Keratinocyte (primary cell): Measurements from ENCODE around the gene CCDC186. TPM values are rescaled to one million over a fixed set of nuclear protein-coding genes. Genes with fewer than 3 reads are reported as not detected.

Experiments used
- DNase-seq: peaks from one replicate; pipeline ENCODE4 v3.0.0-alpha.2; 2011; ENCODE audit warnings: low read depth, missing footprints, low spot score
- FAIRE-seq: peaks from 2 replicates; lab custom pipeline; 2011; peaks lifted over from hg19 to GRCh38; lab: Jason Lieb, UNC
- H2AFZ ChIP-seq: 2 replicates; pipeline ENCODE4 v1.6.0; 2012; ENCODE audit warnings: low read length, control low read depth, inconsistent platforms; ENCODE audit not compliant: control insufficient read depth
- H3K27ac ChIP-seq: 2 replicates; pipeline ENCODE4 v1.5.1; 2011; ENCODE audit warnings: low read length; ENCODE audit not compliant: control insufficient read depth, insufficient read depth
- H3K27me3 ChIP-seq: 3 replicates; pipeline ENCODE4 v1.6.0; 2011; ENCODE audit warnings: low read length; ENCODE audit not compliant: control insufficient read depth, insufficient read depth; ENCODE audit errors: extremely low read depth
- H3K36me3 ChIP-seq, 2 experiments: 2 replicates in 1 of 2; 3 replicates in 1 of 2; pipeline ENCODE4 v1.5.1; 2011; ENCODE audit warnings: low read length in 2 of 2, mild to moderate bottlenecking in 1 of 2; ENCODE audit not compliant: control insufficient read depth in 2 of 2, insufficient read depth in 2 of 2; ENCODE audit errors: extremely low read depth in 1 of 2
- H3K4me1 ChIP-seq: 3 replicates; pipeline ENCODE4 v1.5.1; 2011; ENCODE audit warnings: low read length; ENCODE audit not compliant: control insufficient read depth, insufficient read depth; ENCODE audit errors: extremely low read depth
- H3K4me2 ChIP-seq: 3 replicates; pipeline ENCODE4 v1.6.0; 2011; ENCODE audit warnings: low read depth, low read length; ENCODE audit not compliant: control insufficient read depth, insufficient read depth; ENCODE audit errors: extremely low read depth
- H3K4me3 ChIP-seq, 3 experiments: fragments of 200-600 bp in 1 of 3; sonication (generic) in 1 of 3; 2 replicates in 2 of 3; 3 replicates in 1 of 3; pipeline ENCODE4 v1.5.1; 2011 to 2016; ENCODE audit warnings: low read length in 3 of 3, mild to moderate bottlenecking in 3 of 3, control low read depth in 2 of 3, inconsistent platforms in 1 of 3, low read depth in 1 of 3, mixed read lengths in 1 of 3, mixed run types in 1 of 3, moderate library complexity in 1 of 3; ENCODE audit not compliant: control insufficient read depth in 2 of 3, insufficient read depth in 2 of 3; ENCODE audit errors: extremely low read depth in 1 of 3
- H3K79me2 ChIP-seq: 2 replicates; pipeline ENCODE4 v1.6.0; 2012; ENCODE audit warnings: low read length; ENCODE audit not compliant: control insufficient read depth, insufficient read depth
- H3K9ac ChIP-seq: 3 replicates; pipeline ENCODE4 v1.6.0; 2011; ENCODE audit warnings: low read length; ENCODE audit not compliant: control insufficient read depth, insufficient read depth; ENCODE audit errors: extremely low read depth
- H3K9me1 ChIP-seq: 3 replicates; pipeline ENCODE4 v1.6.0; 2011; ENCODE audit warnings: low read length; ENCODE audit not compliant: control insufficient read depth, insufficient read depth; ENCODE audit errors: extremely low read depth
- H3K9me3 ChIP-seq: 2 replicates; pipeline ENCODE4 v1.5.1; 2012; ENCODE audit warnings: low read depth, low read length; ENCODE audit not compliant: control insufficient read depth
- H4K20me1 ChIP-seq: 3 replicates; pipeline ENCODE4 v1.6.0; 2011; ENCODE audit warnings: low read length; ENCODE audit not compliant: control insufficient read depth, insufficient read depth; ENCODE audit errors: extremely low read depth
- EZH2 ChIP-seq: IDR thresholded peaks from one replicate; pipeline ENCODE4 v1.6.1; 2012; ENCODE audit warnings: inconsistent platforms, mild to moderate bottlenecking, low read length, moderate library complexity
- dilution Hi-C: fragments of 300-500 bp; cut with MboI; formaldehyde crosslinking; loops from one replicate; pipeline ENCODE4 v1.7.0; 2020; ENCODE audit warnings: low sequenced_read_pairs; ENCODE audit not compliant: extremely low pct_ligation_motif_present
- polyA plus RNA-seq, 5 experiments: library from polyadenylated mRNA; depleted of rRNA in 3 of 5; stranded (reverse) in 3 of 5; stranded (forward) in 1 of 5; unstranded in 1 of 5; fragments of >200 nt; gene quantifications; 1 replicate in 1 of 5; 2 replicates in 3 of 5; 3 replicates in 1 of 5; pipeline versions ENCODE4 v1.2.1 to v1.2.3, GENCODE V29; 2011 to 2012; ENCODE audit warnings: missing spikeins in 2 of 5, low read depth in 1 of 5, low replicate concordance in 1 of 5
- TF ChIP-seq, protein P1 (sequence below), 3 experiments: IDR thresholded peaks in 1 of 3; conservative IDR thresholded peaks in 1 of 3; optimal IDR thresholded peaks in 1 of 3; 2 replicates in 2 of 3; 3 replicates in 1 of 3; pipeline versions ENCODE3 to v1.5.1; 2011; ENCODE audit warnings: low read length in 3 of 3, mild to moderate bottlenecking in 3 of 3, moderate library complexity in 2 of 3, control low read depth in 1 of 3, inconsistent platforms in 1 of 3; ENCODE audit not compliant: insufficient read depth in 2 of 3; ENCODE audit errors: extremely low read depth in 1 of 3

CCDC186 gene
- polyA plus RNA-seq, 1 donor (not counting 4 experiments of a cell fraction or from before 2014, with no cell fraction given): 13.0 TPM

GRCh38 chr10:114079421-114079820 is 94.6 kb downstream of the CCDC186 start:
- FAIRE-seq: no peak
- Histone ChIP-seq H3K27ac (no peak overlapping the region), H3K36me3 (no peaks in the 10 kb centered on the region), H4K20me1 (no peaks in the 10 kb centered on the region), H3K27me3 (no peaks in the 10 kb centered on the region), H3K9me3 (no peaks in the 10 kb centered on the region), H3K4me3 (no peak overlapping the region), H3K9ac (no peak overlapping the region), H3K9me1 (no peaks in the 10 kb centered on the region), H3K79me2 (no peaks in the 10 kb centered on the region), H3K4me1 (no peaks in the 10 kb centered on the region), H2AFZ (no peak overlapping the region), H3K4me2 (no peak overlapping the region)
- TF ChIP-seq, protein P1, sequence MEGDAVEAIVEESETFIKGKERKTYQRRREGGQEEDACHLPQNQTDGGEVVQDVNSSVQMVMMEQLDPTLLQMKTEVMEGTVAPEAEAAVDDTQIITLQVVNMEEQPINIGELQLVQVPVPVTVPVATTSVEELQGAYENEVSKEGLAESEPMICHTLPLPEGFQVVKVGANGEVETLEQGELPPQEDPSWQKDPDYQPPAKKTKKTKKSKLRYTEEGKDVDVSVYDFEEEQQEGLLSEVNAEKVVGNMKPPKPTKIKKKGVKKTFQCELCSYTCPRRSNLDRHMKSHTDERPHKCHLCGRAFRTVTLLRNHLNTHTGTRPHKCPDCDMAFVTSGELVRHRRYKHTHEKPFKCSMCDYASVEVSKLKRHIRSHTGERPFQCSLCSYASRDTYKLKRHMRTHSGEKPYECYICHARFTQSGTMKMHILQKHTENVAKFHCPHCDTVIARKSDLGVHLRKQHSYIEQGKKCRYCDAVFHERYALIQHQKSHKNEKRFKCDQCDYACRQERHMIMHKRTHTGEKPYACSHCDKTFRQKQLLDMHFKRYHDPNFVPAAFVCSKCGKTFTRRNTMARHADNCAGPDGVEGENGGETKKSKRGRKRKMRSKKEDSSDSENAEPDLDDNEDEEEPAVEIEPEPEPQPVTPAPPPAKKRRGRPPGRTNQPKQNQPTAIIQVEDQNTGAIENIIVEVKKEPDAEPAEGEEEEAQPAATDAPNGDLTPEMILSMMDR (optimal IDR thresholded peaks at IDR 0.05 in 1 of 3, IDR thresholded peaks at IDR 0.05 in 1 of 3, conservative IDR thresholded peaks at IDR 0.05 in 1 of 3; ENCODE audit: extremely low read depth in 1 of 3, insufficient read depth in 2 of 3, low read length in 3 of 3): no peak
- no peak for TF ChIP-seq EZH2
- no peak for DNase-seq
- dilution Hi-C loops: no loop called here

DNA sequence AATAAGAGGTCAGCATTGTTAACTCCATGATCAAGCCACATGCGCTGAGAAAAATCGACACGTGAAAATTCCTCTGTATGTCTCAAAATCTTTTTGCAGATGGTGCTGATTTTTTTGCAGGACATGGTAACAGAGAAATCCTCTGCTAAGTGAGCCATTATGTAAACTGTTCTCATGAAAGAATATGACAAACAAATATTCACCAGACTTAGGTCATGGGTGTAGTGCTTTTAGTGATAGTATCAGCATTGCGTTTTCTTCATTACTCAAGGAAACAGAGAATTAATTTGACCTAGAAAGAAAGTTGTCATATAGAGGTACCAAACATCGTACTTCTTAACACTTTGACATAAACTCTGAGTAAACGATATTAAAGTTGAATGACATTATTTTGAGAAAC is 95.7 kb downstream of the CCDC186 start:
- no peaks in the 10 kb centered on the region for H3K9me3 ChIP-seq
- H3K4me1 ChIP-seq: no peaks in the 10 kb centered on the region
- H3K9me1 ChIP-seq: no peaks in the 10 kb centered on the region
- H4K20me1 ChIP-seq: no peaks in the 10 kb centered on the region
- no peak overlapping the region for H3K9ac ChIP-seq
- no peak overlapping the region for H2AFZ ChIP-seq
- H3K79me2 ChIP-seq: no peaks in the 10 kb centered on the region
- H3K27ac ChIP-seq: no peak overlapping the region
- no peak for TF ChIP-seq EZH2
- TF ChIP-seq, protein P1 (optimal IDR thresholded peaks at IDR 0.05 in 1 of 3, IDR thresholded peaks at IDR 0.05 in 1 of 3, conservative IDR thresholded peaks at IDR 0.05 in 1 of 3; ENCODE audit: extremely low read depth in 1 of 3, insufficient read depth in 2 of 3, low read length in 3 of 3): no peak
- no peak for FAIRE-seq
- dilution Hi-C loops: no loop called here
- DNase-seq: no peak
- no peaks in the 10 kb centered on the region for H3K27me3 ChIP-seq
- H3K4me3 ChIP-seq: no peak overlapping the region
- no peak overlapping the region for H3K4me2 ChIP-seq
- no peaks in the 10 kb centered on the region for H3K36me3 ChIP-seq
